Stimulated activated CD4-positive, alpha-beta T cell treated with anti-CD3 and anti-CD28 coated beads, Interleukin-12 subunit alpha, Interleukin-12 subunit beta, amount 100 ng/mL, for 24 hours (primary cell): ENCODE data around the gene PCIF1.
"Not testable (repeated sequence)": the region's sequence is repeated elsewhere in the genome, so short reads cannot be mapped to it uniquely, and the experiment has no call there.

Experiments used
- DNase-seq, 2 experiments: peaks; one replicate each; pipeline ENCODE4 v3.0.0-alpha.2; 2020; ENCODE audit warnings: low read depth in 2 of 2

Gene PCIF1

DNA sequence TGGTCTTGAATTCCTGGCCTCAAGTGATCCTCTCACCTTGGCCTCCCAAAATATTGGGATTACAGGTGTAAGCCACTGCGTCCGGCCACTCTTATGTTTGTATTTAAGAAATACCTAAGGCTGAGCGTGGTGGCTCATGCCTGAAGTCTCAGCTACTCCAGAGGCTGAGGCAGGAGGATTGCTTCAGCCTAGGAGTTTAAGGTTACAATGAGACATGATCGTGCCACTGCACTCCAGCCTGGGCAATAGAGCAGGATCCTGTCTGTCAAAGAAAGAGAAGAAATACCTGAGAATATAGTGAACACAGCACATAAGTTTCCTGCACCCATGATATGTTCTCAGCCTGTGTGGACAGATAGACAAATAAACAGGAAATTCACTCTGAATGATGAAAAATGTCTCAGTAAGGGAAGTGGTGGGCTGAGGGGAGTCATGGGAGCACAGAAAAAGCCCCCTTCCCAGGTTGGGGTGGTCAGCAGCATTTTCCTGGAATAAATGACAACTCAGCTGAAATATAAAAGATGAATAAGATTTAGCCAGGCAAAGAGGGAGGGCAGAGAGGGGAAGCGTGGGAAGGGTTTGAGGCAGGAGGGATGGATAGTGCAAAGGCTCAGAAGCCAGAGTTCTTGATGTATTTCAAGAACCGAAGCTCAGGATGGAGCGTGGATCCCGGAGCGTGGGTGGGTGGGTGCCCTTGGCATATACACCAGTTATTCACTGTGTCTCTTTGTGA lies 60.4 kb downstream of the PCIF1 start:
- no peak for DNase-seq

DNA sequence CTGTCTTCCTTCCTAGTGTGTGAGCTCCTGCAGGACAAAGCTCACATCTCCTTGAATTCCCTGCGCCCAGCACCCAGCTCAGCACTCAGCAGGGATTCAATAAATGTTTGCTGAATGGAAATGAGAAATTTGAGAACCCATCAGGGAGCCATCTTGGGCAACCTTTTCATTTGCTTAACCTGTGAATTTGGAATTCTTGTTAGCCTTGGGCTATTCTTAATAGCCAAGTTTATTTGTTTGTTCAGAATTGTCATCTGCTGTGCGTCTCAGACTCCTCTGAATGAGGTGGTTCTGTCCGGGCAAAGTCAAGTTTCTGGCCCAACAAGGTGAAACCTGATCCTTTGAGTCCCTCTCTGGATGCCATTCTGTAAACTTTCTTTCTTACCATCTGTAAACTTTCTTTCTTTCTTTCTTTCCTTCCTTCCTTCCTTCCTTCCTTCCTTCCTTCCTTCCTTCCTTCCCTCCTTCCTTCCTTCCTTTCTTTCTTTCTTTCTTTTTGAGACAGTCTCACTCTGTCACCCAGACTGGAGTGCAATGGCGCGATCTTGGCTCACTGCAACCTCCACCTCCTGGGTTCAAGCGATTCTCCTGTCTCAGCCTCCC lies 61.1 kb downstream of the PCIF1 start:
- DNase-seq = not testable (repeated sequence)

DNA sequence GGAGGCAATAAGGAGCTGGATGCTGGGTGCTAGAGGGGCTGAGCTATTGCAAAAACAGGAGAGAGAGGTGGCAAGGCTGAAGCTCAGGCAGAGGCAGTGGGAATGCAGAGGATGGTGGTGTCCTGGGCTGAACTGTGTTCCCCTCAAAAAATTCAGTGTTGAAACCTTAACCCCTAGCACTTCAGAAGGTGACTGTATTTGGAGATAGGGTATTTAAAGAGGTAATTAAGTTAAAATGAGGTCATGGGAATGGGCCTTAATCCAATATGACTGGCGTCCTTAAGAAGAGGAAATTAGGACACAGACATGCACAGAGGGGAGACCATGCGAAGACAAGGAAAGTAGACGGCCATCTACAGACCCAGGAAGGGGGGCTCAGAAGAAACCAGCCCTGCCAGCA lies 62.7 kb downstream of the PCIF1 start:
- no peak for DNase-seq
